ENCODE data around the gene HID1. TPM values are rescaled to one million over a fixed set of nuclear protein-coding genes. Genes with fewer than 3 reads are reported as not detected.
A peak's percentile ranks its signal among the peaks of the same experiment; 100 is the strongest.

The HID1 gene
- total and polyA plus RNA-seq, 8 donors = 32.1 to 75.8 (median 61.7) TPM

DNA sequence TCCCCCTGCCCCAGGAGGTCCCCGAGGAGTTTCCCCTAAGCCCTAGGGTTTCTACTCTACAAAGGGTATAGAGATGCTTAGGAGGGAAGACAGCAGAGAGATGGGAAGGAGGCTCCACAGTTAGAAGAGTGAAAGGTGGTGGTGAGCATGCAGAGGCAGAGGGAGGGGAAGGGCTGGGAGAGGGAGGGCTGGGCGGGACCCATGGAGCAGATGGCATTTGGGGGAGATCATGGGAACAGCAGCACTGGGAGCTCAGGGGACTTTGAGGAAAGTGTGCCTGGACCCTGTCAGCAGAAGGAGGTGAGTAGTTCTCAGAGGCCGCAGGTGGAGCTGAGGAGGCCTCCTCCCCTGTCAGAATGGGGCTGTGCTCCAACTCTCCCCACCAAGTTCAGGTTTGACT is 37.5 kb downstream of the HID1 start:
- no peak overlapping the region for H3K27ac ChIP-seq
- H3K27me3 ChIP-seq = peaks cover 52 to 93% of the 10 kb centered on the region in 2 donors
- H3K9me3 ChIP-seq = no peaks in the 10 kb centered on the region
- peaks cover 0 to 3% of the 10 kb centered on the region in 2 donors for H3K4me1 ChIP-seq
- H3K36me3 ChIP-seq = no peaks in the 10 kb centered on the region
- DNase-seq (no peak), ATAC-seq (no peak)
- intact Hi-C loops (cut with DNase I) = no loop called here
- no peak for TF ChIP-seq CTCF (IDR thresholded peaks at IDR 0.05)
- H3K4me3 ChIP-seq = no peak overlapping the region

GRCh38 chr17:74930535-74931036 is 42.0 kb downstream of the HID1 start:
- no peak for DNase-seq
- Histone ChIP-seq H3K27me3 (peaks cover 28 to 93% of the 10 kb centered on the region in 2 donors), H3K36me3 (no peaks in the 10 kb centered on the region), H3K27ac (no peak overlapping the region), H3K4me1 (no peaks in the 10 kb centered on the region), H3K9me3 (no peaks in the 10 kb centered on the region), H3K4me3 (no peak overlapping the region)
- no peak for ATAC-seq
- TF ChIP-seq CTCF (IDR thresholded peaks at IDR 0.05) = no peak
- intact Hi-C loops (cut with DNase I) = no loop called here

- intact Hi-C loops (cut with DNase I) = no loop called here
- peaks cover 32 to 93% of the 10 kb centered on the region in 2 donors for H3K27me3 ChIP-seq
- ATAC-seq (no peak), DNase-seq (no peak)
- no peak for TF ChIP-seq CTCF (IDR thresholded peaks at IDR 0.05)
- H3K36me3 ChIP-seq = no peaks in the 10 kb centered on the region
- no peak overlapping the region for H3K4me3 ChIP-seq
- no peak overlapping the region for H3K27ac ChIP-seq
- H3K9me3 ChIP-seq = no peaks in the 10 kb centered on the region
- H3K4me1 ChIP-seq = peaks cover 6 to 10% of the 10 kb centered on the region in 2 donors
Observed at GRCh38 chr17:74928786-74929185, 43.8 kb downstream of the HID1 start.

- Histone ChIP-seq H3K4me1 (peaks cover 16 to 23% of the 10 kb centered on the region in 2 donors), H3K9me3 (no peaks in the 10 kb centered on the region), H3K27me3 (peaks cover 53 to 93% of the 10 kb centered on the region in 2 donors), H3K36me3 (no peaks in the 10 kb centered on the region), H3K27ac (no peak overlapping the region), H3K4me3 (no peak overlapping the region)
- intact Hi-C loops (cut with DNase I) = no loop called here
- ATAC-seq (no peak), DNase-seq (no peak)
- no peak for TF ChIP-seq CTCF (IDR thresholded peaks at IDR 0.05)
Observed at GRCh38 chr17:74925242-74925641, 47.3 kb downstream of the HID1 start.

GRCh38 chr17:74924250-74924948 is 48.2 kb downstream of the HID1 start, which contains the start of gene OTOP2:
TSS of gene OTOP2 (plus strand) at chr17:74924273. CDS start at chr17:74924633, 360 bp downstream.
- peak; percentile 49 for ATAC-seq

More at GRCh38 chr17:74924250-74924948, 48.2 kb downstream of the HID1 start, which contains the start of gene OTOP2:
- intact Hi-C loops (cut with DNase I) = no loop called here
- TF ChIP-seq CTCF (IDR thresholded peaks at IDR 0.05) = no peak
- peak in 2 of 4 donors; percentile 74 to 83 for DNase-seq
- no peak within 1 kb of the TSS for H3K27ac ChIP-seq
- peak within 1 kb of the TSS; percentile 17 to 21 for H3K4me3 ChIP-seq
- peaks cover 16 to 23% of the 10 kb centered on the region in 2 donors for H3K4me1 ChIP-seq
- no peaks in the 10 kb centered on the region for H3K9me3 ChIP-seq
- H3K27me3 ChIP-seq = peaks cover 53 to 94% of the 10 kb centered on the region in 2 donors
- H3K36me3 ChIP-seq = no peaks in the 10 kb centered on the region

Measured in left lung (tissue), 10 donors.